ENCODE data around the gene DTHD1. TPM values are rescaled to one million over a fixed set of nuclear protein-coding genes. Genes with fewer than 3 reads are reported as not detected.

The DTHD1 gene
- total RNA-seq, 1 donor from 2014 or later, result not detected

DNA sequence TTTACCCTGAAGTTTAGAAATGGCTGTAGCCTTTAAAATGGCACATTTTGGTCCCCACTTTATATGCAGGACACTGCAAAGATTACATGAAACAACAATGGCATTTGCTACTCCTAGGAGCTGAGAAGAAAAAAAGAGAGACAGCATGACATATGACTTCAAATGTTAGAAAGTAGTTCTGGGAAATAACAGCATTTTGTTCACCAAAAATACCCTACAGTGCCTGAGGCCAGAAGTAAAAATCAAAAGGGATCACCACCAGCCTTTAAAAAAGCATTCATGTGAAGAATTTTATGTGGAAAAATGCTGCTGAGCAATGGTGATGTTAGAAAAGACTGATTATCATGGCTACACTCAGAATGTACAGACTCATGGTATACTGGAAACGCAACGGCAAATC is 110.0 kb downstream of the DTHD1 start:
- DNase-seq (ENCODE audit: low spot score), result no peak
- TF ChIP-seq CTCF (IDR thresholded peaks at IDR 0.05; ENCODE audit: unreplicated experiment), result no peak
- no peaks in the 10 kb centered on the region for H3K9me3 Mint-ChIP-seq (ENCODE audit: unreplicated experiment)
- no peaks in the 10 kb centered on the region for H3K36me3 Mint-ChIP-seq (ENCODE audit: low read depth, unreplicated experiment)
- no peak overlapping the region for H3K4me3 Mint-ChIP-seq (ENCODE audit: unreplicated experiment)
- H3K27me3 Mint-ChIP-seq (ENCODE audit: unreplicated experiment), result no peaks in the 10 kb centered on the region
- peaks cover 6% of the 10 kb centered on the region for H3K4me1 Mint-ChIP-seq (ENCODE audit: unreplicated experiment)
- H3K27ac Mint-ChIP-seq (ENCODE audit: unreplicated experiment), result no peak overlapping the region

DNA sequence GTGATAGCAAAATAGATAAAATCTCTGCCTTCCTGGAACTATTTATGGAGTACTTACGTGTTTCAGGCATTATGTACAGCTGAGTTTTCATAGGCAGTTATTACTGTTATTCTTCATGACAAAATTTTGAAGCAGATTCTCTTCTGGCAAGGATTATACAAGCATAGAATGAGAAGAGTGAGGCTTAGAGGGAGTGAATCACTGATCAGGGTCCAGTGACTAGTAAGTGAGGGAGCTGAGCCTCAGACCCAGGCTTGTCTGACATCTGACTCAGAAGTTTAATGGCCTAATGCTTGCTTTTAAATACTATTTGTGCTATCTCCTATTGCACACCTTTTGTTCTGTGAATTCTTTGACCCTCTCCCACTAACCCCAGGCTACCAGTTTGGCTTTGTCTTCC is 110.6 kb downstream of the DTHD1 start:
- H3K36me3 Mint-ChIP-seq (ENCODE audit: low read depth, unreplicated experiment), result no peaks in the 10 kb centered on the region
- no peaks in the 10 kb centered on the region for H3K9me3 Mint-ChIP-seq (ENCODE audit: unreplicated experiment)
- no peak overlapping the region for H3K4me3 Mint-ChIP-seq (ENCODE audit: unreplicated experiment)
- peaks cover 3% of the 10 kb centered on the region for H3K4me1 Mint-ChIP-seq (ENCODE audit: unreplicated experiment)
- no peak overlapping the region for H3K27ac Mint-ChIP-seq (ENCODE audit: unreplicated experiment)
- no peak for DNase-seq (ENCODE audit: low spot score)
- TF ChIP-seq CTCF (IDR thresholded peaks at IDR 0.05; ENCODE audit: unreplicated experiment), result no peak
- no peaks in the 10 kb centered on the region for H3K27me3 Mint-ChIP-seq (ENCODE audit: unreplicated experiment)

- Mint-ChIP-seq H3K4me1 (ENCODE audit: unreplicated experiment) (peaks cover 3% of the 10 kb centered on the region), H3K36me3 (ENCODE audit: low read depth, unreplicated experiment) (no peaks in the 10 kb centered on the region), H3K9me3 (ENCODE audit: unreplicated experiment) (no peaks in the 10 kb centered on the region), H3K4me3 (ENCODE audit: unreplicated experiment) (no peak overlapping the region), H3K27ac (ENCODE audit: unreplicated experiment) (no peak overlapping the region), H3K27me3 (ENCODE audit: unreplicated experiment) (no peaks in the 10 kb centered on the region)
- no peak for DNase-seq (ENCODE audit: low spot score)
- no peak for TF ChIP-seq CTCF (IDR thresholded peaks at IDR 0.05; ENCODE audit: unreplicated experiment)
Measured at GRCh38 chr4:36392916-36393315, 111.5 kb downstream of the DTHD1 start.

Other genes starting within 250 kb of the DTHD1 start
- gene ARAP2, start 37.1 kb upstream of the DTHD1 start, total RNA-seq (ENCODE audit: unreplicated experiment), result 20.1 TPM

Data from endothelial cell (in vitro differentiated cells).